ENCODE results near the gene TRIM44.
"Not testable (repeated sequence)": the region's sequence is repeated elsewhere in the genome, so short reads cannot be mapped to it uniquely, and the experiment has no call there.

TRIM44 gene

DNA sequence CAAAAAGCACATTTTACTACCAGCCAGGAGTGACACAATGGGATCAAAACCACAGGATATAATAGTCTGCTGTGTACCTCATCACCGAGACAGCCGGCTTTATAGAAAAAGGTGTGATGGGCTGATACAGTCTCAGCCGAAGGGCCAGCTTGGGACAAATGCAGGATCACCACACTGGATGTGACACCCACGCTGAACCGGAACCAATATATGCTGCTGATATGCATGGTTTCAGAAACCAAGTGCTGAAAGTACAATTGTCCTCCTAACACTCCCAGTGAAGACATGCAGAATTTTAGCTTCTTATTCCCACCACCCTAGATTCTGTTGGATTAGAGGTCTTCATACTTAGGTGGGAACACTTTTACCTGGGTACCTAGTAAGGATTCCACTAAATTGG lies 184.3 kb downstream of the TRIM44 start:
- no peak for DNase-seq

DNA sequence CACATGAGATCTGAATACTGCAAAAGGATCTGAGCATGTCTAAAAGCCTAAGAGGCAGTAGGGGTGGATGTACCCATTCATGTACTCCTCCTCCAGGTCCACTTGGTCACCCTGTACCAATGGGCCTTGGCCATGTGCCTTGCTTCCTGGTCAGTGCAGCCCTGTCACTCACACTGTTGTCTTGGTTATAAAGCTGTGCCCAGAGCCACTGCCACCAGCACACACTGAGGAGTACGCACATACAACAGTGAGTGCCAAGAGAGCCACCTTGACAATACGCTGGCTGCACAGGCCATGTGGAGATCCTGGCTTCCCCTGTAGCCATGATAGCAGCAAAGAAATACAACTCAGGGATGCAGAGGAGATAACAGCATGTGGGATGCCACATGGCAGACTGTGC lies 184.9 kb downstream of the TRIM44 start:
- DNase-seq = no peak

DNA sequence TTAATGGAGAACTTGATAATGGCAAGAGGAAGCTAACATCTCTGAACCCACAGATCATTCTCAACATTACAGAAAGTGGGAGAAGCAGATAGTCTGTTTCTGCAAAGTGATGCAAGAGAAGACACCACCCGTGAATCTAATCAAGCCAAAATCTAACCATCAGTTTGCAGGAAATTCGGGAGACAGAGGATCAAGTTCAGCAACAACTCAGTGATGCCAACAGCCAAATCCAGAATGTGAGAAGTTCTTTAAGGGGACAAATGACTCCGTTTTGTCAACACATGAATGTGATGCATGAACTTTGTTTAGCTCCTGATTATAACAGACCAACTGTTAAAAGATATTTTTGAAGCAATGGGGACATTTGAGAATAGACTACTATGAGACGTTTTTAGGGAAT lies 186.0 kb downstream of the TRIM44 start:
- no peak for DNase-seq

DNA sequence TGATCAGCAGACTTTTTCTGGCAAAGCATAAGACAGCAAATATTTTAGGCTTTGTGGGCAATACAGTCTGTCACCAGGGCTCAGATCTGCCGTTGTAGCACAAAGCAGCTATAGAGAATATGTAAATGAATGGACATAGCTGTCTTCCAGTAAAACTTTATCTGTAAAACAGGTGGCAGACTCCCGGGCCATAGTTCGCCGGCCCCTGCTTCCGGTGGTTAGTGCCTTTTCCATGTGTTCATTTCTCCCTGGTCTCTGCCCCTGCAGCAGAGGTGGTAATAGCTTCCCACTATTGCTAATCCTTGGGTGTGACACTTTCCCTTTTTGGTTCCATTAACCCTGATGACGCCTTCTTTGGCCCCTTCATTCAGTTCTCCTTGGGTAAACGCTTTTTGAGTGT lies 187.6 kb downstream of the TRIM44 start:
- no peak for DNase-seq

DNA sequence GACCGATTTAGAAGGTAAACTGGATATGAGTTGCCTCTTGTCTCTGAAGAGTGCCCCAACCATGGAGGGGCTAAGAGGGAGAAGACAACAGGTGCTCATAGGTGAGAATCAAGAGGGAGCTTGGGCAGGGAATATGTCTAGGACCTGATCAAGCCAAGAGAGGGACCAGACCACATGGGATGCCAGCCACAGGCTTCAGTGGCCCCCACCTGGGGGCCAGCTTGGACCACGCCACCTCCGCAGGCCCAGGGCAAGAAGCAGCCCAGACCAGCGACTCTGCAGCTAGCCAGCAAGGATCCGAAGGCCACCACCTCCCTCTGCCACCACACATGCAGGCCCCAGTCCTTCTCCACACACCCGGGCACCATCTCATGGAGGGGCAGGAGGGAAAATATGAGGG lies 188.8 kb downstream of the TRIM44 start:
- no peak for DNase-seq

DNA sequence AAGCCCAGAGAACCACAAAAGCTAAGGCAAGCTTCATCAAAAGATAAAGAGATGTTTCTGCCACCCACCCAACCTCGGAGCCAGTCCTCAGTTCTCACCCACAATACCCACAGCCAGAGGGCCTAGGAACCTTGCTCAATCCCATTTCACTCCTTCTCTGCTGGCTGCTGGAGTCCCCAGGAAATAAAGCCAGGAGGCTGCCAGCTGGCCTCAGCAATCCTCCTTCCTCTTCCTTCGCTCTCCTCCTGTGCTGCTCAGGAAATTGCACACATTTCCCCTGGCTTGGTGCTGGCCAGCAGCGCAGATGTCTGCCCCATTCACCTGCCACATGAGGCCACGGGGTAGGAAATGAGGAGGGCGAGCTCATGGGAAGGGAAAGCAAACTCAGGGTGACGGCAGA lies 189.5 kb downstream of the TRIM44 start:
- peak in 16 of 58 donors; percentile 2 to 39 (median 14) for DNase-seq

DNA sequence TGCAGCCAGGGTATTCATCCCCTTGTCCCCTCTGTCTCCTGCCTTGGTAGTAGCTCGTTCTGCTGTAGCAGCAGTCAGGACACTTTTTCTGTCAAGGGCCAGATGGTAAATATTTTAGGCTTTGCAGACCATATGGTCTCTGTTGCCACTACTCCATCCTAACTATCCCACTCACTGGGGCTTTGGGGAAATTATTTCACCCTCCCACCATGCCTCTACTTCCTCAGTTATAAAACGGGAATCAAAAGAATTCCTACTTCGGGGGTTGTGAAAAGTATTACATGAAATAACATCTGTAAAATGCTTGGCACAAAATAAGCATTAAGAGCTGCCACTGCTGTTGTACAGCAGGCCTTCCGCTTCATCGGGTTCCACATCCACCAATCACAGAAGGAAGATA lies 191.4 kb downstream of the TRIM44 start:
- DNase-seq = peak in 5 of 58 donors; percentile 3 to 45 (median 5)

DNA sequence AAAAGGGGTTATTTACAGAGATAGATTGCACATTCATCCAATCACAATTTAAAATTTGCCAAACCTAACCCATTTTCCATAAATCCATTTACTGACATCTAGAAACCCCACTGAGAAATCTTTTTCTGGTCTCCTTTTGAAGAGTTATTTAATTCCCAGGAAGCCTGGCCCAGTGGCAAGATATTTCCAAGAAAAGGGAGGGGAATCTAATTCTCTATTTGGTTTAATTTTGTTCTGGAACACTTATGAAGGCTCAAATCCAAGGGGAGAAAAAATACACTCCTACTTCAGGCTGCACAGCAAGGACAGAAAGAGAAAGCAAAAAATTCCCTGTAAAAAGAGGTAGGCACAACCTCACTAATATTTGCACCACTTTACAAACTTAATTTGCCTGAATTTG lies 193.1 kb downstream of the TRIM44 start:
- DNase-seq = peak in 1 of 58 donors; percentile 8

DNA sequence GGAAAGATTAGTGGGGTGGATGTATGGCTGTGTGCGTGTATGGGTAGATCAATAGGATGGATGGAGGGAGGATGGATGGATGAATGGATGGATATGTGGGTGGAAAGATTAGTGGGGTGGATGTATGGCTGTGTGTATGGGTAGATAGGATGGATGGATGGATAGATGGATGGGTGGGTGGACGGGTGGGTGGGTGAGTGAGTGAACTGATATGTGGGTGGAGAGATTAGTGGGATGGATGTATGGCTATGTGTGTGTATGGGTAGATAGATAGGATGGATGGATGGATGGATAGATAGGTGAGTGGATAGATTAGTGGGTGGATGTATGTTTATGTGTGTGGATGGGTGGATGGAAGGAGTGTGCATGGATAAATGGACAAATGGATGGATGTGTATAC lies 193.7 kb downstream of the TRIM44 start:
- no peak for DNase-seq

DNA sequence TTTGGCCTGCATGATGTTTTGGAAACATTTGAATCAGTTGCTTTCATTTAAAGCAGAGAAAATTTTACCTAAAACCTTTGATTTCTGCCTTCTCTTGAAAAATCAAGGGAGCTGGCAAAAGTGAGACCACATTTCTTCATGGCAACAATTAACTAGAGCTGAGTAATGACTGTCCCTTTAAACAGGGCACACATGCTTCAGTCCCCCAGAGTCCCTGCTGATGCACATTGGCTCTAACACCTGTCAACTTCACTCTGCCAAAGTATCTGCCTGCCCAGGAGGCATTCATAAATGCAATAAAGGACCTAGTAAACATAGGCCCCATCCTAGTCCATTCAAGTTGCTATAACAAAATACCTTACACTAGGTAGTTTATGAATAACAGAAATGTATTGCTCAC lies 194.2 kb downstream of the TRIM44 start:
- DNase-seq = no peak

DNA sequence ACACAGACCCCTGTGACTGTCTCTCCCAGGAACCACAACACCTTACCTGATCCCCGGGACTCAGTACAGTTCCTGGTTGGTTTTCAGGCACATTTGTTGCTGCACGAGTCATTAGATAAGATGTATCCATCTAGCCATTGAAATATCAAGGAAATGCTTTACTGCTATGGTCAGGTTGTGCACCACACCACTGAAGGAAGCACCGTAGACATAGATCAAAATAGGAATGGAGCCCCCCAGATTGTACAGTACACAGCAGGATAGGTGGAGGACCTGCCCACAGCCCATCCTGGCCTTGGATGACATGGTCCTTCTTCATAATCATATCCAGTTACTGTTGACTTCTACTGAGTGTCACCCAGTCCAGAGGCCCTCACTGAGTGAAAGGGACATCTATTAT lies 195.3 kb downstream of the TRIM44 start:
- DNase-seq = no peak

DNA sequence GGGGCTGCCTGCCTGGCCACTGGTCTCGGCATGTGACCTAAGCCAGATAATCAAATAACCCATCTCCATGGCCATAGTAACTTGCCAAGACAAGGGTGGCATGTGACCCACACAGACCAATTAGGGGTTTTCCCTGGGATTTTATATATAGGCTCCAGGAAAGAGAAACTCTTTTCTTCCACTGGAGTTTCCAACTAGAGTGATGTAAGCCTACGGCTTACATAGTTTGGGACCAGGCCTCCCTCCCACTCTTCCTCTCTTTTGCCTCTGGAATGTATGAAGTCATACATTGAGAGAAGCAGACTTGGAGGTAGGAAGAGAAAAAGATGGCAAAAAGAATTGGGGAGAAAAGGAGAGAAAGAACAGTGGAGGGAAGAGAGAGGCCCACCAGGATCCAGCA lies 196.7 kb downstream of the TRIM44 start:
- no peak for DNase-seq

DNA sequence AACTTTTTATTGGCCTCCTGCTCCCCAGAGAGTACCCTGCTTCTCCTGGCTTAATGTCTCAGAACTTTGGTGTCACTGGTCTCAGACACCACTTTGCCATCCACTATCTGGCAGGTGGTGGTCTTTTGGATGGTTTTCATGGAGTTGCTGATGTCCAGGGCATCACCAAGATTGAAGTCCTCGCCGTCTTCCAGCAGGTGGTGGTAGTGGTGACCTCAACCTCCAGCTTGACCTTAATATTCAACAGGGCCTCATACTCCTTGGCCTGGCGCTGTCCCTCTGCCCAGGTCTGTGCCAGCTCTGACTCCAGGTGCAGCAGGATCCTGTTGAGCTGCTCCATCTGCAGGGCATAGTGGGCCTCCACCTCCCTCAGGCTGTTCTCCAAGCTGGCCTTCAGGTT lies 197.6 kb downstream of the TRIM44 start:
- DNase-seq = not testable (repeated sequence)

DNA sequence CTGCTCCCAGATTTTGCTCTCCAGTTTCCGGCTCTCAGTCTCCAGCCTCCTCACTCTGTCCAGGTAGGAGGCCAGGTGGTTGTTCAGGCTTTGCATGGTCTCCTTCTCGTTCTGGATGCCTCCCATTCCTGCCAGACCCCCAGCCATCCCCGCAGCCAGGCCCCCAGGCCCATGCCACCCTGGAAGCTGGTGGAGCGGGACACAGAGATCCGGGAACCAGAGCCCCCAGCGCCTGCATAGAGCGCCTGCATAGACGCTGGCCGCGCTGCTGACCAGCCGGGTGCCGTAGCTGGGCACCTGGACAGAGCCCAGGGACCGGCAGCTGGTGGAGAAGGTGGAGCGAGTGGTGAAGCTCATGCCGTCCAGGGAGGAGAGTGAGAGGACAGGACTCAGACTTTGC lies 198.6 kb downstream of the TRIM44 start:
- no peak for DNase-seq

DNA sequence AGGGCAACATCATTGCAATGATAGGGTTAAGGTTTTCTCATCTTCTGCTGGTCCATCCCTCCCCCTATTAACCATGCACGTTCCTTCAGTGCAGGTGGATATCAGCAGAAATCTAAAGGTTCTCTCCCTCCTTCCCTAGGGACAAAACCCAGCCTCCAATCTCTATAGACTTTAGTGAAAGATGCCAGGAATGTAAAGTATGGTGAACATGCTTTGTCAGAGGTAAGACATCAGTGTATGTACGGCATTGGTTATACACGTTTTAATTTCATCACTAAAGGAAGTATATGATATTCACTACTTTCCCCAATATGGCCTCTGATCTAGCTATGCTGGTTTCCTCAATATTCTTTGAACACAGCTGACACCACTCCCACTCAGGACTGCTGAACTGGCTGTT lies 200.1 kb downstream of the TRIM44 start:
- no peak for DNase-seq

DNA sequence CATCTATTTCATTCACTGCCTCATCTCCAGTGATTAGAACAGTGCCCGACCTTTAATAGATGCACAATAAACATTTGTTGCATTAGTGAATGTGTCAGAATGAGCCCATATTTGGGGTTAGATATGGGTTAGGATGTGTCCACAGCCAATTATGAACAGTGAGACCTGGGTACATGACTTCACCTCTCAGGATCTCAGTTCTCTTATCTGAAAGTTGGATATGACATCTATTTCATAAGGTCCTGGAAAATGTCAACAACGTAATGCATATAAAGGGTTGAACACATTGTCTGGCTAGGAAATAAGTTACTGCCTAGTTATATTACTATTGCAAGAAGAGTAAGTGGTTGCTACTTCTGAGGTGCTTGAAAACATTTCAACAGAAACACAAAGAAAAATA lies 201.6 kb downstream of the TRIM44 start:
- no peak for DNase-seq

DNA sequence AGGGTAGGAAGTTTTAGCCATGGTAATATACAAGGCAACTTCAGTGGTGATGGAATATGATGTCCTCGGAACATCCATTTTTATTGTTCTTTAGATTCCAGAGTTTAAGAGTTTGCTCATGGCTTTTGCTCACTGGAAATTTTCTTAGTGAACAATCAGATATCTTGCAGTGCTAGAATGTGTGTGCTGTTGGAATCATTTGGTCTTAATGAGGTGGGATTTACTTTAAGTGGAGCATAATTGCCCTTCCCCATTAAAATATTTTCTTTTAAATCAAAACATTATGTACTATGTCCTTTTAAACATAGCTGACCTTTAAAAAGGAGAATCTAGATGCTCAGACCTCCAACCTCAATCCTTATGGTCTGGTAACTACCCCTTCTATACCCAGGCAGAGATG lies 204.0 kb downstream of the TRIM44 start:
- no peak for DNase-seq

Data from anterior cingulate cortex (tissue), 58 donors.